GM12878 (cell line): Measurements from ENCODE around the gene CLEC16A.

Experiments
- KLF5 ChIP-seq: fragments of 450-650 bp; IDR thresholded peaks from 2 replicates; pipeline ENCODE4 v1.6.1; 2014; ENCODE audit warnings: mild to moderate bottlenecking; ENCODE audit not compliant: partially characterized antibody
- MTA3 ChIP-seq: IDR thresholded peaks from 2 replicates; pipeline ENCODE4 v1.6.1; 2012; ENCODE audit warnings: low read length, inconsistent platforms, borderline replicate concordance
- POLR2A ChIP-seq: IDR thresholded peaks from 2 replicates; pipeline ENCODE4 v1.6.1; 2011; ENCODE audit warnings: low read depth, mild to moderate bottlenecking, low read length
- POLR2AphosphoS2 ChIP-seq: IDR thresholded peaks from 2 replicates; pipeline ENCODE4 v1.6.1; 2011; ENCODE audit warnings: low read depth, mild to moderate bottlenecking, low read length, improper control_type of control experiment, moderate library complexity
- RAD21 ChIP-seq: IDR thresholded peaks from 2 replicates; pipeline ENCODE4 v1.6.1; 2011; ENCODE audit warnings: mild to moderate bottlenecking, low read depth, low read length, moderate library complexity; ENCODE audit not compliant: insufficient read depth
- SIN3A ChIP-seq: IDR thresholded peaks from 2 replicates; pipeline ENCODE4 v1.6.1; 2012; ENCODE audit warnings: low read depth, low read length, improper control_type of control experiment
- SRF ChIP-seq, 2 experiments: IDR thresholded peaks; 2 replicates each; pipeline ENCODE4 v1.6.1; 2011; ENCODE audit warnings: low read depth in 2 of 2, low read length in 2 of 2, mild to moderate bottlenecking in 1 of 2, moderate library complexity in 1 of 2
- TF ChIP-seq, protein P1 (sequence below), 3 experiments: IDR thresholded peaks in 2 of 3; conservative IDR thresholded peaks in 1 of 3; 2 replicates each; pipeline ENCODE4 v1.5.1; 2011; ENCODE audit warnings: low read depth in 3 of 3, low read length in 3 of 3, mild to moderate bottlenecking in 3 of 3, control low read depth in 2 of 3, moderate library complexity in 2 of 3, inconsistent platforms in 1 of 3, mixed read lengths in 1 of 3; ENCODE audit not compliant: control insufficient read depth in 2 of 3, insufficient read depth in 1 of 3; ENCODE audit errors: extremely low read depth in 1 of 3
- TF ChIP-seq, protein P2 (sequence below): fragments of 450-650 bp; IDR thresholded peaks from 2 replicates; pipeline ENCODE4 v1.6.1; 2018; ENCODE audit warnings: mild to moderate bottlenecking, low read depth, moderate library complexity; ENCODE audit not compliant: partially characterized antibody
- TF ChIP-seq, protein P3 (sequence below): IDR thresholded peaks from 2 replicates; pipeline ENCODE4 v1.6.1; 2012; ENCODE audit warnings: low read depth, low read length, improper control_type of control experiment
- TF ChIP-seq, protein P4 (sequence below): IDR thresholded peaks from 2 replicates; pipeline ENCODE4 v1.6.1; 2012; ENCODE audit warnings: improper control_type of control experiment, low read depth, low read length; ENCODE audit not compliant: insufficient replicate concordance

DNA sequence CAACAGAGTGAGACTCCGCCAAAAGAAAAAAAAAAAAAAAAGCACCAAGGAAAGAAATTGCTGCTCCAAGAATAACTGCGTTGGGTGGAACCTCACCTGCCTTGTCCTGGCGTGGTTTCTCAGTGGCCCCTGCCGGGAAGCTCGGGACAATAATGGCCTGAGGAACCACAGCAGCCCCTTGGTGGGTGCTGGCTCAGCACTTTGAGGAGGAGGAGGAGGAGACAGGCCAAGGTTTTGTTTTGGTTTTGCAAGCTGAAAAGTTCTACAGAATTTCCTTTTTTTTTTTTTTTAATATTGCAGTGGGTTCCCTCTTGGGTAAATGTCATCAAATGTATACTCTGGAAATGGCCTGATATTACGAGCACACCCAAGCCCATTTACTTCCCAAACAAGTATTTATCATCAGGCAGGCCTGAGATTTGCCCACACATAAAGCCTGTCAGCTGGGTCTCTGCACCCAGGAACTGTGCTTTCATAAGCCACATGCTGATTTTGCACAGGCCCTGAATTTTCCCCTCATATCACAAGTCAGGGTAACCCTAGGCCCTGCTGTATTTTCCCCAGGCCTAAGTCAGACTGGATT, 233.3 kb downstream of the CLEC16A start:
- TF ChIP-seq, protein P1, sequence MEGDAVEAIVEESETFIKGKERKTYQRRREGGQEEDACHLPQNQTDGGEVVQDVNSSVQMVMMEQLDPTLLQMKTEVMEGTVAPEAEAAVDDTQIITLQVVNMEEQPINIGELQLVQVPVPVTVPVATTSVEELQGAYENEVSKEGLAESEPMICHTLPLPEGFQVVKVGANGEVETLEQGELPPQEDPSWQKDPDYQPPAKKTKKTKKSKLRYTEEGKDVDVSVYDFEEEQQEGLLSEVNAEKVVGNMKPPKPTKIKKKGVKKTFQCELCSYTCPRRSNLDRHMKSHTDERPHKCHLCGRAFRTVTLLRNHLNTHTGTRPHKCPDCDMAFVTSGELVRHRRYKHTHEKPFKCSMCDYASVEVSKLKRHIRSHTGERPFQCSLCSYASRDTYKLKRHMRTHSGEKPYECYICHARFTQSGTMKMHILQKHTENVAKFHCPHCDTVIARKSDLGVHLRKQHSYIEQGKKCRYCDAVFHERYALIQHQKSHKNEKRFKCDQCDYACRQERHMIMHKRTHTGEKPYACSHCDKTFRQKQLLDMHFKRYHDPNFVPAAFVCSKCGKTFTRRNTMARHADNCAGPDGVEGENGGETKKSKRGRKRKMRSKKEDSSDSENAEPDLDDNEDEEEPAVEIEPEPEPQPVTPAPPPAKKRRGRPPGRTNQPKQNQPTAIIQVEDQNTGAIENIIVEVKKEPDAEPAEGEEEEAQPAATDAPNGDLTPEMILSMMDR (IDR thresholded peaks at IDR 0.05 in 2 of 3, conservative IDR thresholded peaks at IDR 0.05 in 1 of 3; ENCODE audit: control insufficient read depth in 2 of 3, extremely low read depth in 1 of 3, insufficient read depth in 1 of 3, low read depth in 3 of 3, low read length in 3 of 3), result no peak
- no peak for TF ChIP-seq RAD21
- TF ChIP-seq, protein P2, sequence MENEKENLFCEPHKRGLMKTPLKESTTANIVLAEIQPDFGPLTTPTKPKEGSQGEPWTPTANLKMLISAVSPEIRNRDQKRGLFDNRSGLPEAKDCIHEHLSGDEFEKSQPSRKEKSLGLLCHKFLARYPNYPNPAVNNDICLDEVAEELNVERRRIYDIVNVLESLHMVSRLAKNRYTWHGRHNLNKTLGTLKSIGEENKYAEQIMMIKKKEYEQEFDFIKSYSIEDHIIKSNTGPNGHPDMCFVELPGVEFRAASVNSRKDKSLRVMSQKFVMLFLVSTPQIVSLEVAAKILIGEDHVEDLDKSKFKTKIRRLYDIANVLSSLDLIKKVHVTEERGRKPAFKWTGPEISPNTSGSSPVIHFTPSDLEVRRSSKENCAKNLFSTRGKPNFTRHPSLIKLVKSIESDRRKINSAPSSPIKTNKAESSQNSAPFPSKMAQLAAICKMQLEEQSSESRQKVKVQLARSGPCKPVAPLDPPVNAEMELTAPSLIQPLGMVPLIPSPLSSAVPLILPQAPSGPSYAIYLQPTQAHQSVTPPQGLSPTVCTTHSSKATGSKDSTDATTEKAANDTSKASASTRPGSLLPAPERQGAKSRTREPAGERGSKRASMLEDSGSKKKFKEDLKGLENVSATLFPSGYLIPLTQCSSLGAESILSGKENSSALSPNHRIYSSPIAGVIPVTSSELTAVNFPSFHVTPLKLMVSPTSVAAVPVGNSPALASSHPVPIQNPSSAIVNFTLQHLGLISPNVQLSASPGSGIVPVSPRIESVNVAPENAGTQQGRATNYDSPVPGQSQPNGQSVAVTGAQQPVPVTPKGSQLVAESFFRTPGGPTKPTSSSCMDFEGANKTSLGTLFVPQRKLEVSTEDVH, result no peak
- TF ChIP-seq, protein P3, sequence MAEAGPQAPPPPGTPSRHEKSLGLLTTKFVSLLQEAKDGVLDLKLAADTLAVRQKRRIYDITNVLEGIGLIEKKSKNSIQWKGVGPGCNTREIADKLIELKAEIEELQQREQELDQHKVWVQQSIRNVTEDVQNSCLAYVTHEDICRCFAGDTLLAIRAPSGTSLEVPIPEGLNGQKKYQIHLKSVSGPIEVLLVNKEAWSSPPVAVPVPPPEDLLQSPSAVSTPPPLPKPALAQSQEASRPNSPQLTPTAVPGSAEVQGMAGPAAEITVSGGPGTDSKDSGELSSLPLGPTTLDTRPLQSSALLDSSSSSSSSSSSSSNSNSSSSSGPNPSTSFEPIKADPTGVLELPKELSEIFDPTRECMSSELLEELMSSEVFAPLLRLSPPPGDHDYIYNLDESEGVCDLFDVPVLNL, result no peak
- TF ChIP-seq, protein P4, sequence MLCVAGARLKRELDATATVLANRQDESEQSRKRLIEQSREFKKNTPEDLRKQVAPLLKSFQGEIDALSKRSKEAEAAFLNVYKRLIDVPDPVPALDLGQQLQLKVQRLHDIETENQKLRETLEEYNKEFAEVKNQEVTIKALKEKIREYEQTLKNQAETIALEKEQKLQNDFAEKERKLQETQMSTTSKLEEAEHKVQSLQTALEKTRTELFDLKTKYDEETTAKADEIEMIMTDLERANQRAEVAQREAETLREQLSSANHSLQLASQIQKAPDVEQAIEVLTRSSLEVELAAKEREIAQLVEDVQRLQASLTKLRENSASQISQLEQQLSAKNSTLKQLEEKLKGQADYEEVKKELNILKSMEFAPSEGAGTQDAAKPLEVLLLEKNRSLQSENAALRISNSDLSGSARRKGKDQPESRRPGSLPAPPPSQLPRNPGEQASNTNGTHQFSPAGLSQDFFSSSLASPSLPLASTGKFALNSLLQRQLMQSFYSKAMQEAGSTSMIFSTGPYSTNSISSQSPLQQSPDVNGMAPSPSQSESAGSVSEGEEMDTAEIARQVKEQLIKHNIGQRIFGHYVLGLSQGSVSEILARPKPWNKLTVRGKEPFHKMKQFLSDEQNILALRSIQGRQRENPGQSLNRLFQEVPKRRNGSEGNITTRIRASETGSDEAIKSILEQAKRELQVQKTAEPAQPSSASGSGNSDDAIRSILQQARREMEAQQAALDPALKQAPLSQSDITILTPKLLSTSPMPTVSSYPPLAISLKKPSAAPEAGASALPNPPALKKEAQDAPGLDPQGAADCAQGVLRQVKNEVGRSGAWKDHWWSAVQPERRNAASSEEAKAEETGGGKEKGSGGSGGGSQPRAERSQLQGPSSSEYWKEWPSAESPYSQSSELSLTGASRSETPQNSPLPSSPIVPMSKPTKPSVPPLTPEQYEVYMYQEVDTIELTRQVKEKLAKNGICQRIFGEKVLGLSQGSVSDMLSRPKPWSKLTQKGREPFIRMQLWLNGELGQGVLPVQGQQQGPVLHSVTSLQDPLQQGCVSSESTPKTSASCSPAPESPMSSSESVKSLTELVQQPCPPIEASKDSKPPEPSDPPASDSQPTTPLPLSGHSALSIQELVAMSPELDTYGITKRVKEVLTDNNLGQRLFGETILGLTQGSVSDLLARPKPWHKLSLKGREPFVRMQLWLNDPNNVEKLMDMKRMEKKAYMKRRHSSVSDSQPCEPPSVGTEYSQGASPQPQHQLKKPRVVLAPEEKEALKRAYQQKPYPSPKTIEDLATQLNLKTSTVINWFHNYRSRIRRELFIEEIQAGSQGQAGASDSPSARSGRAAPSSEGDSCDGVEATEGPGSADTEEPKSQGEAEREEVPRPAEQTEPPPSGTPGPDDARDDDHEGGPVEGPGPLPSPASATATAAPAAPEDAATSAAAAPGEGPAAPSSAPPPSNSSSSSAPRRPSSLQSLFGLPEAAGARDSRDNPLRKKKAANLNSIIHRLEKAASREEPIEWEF, result no peak
- TF ChIP-seq SRF (IDR thresholded peaks at IDR 0.05; ENCODE audit: low read depth in 2 of 2, low read length in 2 of 2), result no peak
- TF ChIP-seq POLR2AphosphoS2, result no peak
- TF ChIP-seq SIN3A, result no peak
- TF ChIP-seq POLR2A, result no peak
- TF ChIP-seq KLF5, result no peak
- no peak for TF ChIP-seq MTA3
